ENCODE results near the gene CRKL.

DNA sequence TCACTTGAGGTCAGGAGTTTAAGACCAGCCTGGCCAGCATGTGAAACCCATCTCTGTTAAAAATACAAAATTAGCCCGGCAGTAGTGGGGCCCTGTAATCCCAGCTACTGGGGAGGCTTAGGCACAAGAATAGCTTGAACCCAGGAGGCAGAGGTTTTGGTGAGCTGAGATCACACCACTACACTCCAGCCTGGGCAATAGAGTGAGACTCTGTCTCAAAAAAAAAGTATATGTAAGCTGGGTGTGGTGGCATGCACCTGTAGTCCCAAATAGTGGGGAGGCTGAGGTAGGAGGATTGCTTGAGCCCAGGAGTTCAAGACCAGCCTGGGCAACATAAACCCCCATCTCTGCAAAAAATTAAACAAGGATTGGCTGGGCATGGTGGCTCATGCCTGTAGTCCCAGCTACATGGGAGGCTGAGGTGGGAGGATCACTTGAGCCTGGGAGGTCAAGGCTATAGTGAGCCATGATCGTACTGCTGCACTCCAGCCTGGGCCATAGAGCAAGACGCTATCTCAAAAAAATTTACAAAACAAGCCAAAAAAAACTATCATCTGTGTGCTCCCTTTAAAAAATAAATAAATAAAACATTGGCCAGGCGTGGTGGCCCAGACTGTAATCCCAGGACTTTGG lies 10.8 kb downstream of the CRKL start:
- TF ChIP-seq, protein P1, sequence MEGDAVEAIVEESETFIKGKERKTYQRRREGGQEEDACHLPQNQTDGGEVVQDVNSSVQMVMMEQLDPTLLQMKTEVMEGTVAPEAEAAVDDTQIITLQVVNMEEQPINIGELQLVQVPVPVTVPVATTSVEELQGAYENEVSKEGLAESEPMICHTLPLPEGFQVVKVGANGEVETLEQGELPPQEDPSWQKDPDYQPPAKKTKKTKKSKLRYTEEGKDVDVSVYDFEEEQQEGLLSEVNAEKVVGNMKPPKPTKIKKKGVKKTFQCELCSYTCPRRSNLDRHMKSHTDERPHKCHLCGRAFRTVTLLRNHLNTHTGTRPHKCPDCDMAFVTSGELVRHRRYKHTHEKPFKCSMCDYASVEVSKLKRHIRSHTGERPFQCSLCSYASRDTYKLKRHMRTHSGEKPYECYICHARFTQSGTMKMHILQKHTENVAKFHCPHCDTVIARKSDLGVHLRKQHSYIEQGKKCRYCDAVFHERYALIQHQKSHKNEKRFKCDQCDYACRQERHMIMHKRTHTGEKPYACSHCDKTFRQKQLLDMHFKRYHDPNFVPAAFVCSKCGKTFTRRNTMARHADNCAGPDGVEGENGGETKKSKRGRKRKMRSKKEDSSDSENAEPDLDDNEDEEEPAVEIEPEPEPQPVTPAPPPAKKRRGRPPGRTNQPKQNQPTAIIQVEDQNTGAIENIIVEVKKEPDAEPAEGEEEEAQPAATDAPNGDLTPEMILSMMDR (conservative IDR thresholded peaks at IDR 0.05; ENCODE audit: low read length): no peak
- TF ChIP-seq EZH2phosphoT487 (IDR thresholded peaks at IDR 0.05; ENCODE audit: borderline replicate concordance, low read depth, low read length): no peak
